Heart left ventricle (tissue), 16 donors: Measurements from ENCODE around the gene DNAH17. TPM values are rescaled to one million over a fixed set of nuclear protein-coding genes. Genes with fewer than 3 reads are reported as not detected.

Experiments
- ATAC-seq, 4 donors: fragments of 200-7000 bp; cut with Tn5 transposase; one replicate each; pipeline ENCODE4 v1.9.1; 2020 to 2022; ENCODE audit warnings: moderate library complexity in 4 of 4, mild to moderate bottlenecking in 3 of 4, moderate number of reproducible peaks in 1 of 4
- DNase-seq, 5 donors: peaks; one replicate each; pipeline ENCODE4 v3.0.0-alpha.2; 2020
- H3K27ac ChIP-seq, 12 donors: fragments of 200-600 bp; sonication (generic) in 4 of 12; one replicate each; pipeline versions ENCODE4 v1.5.0 to v1.8.0; 2016 to 2022; ENCODE audit warnings: mild to moderate bottlenecking in 2 of 12
- H3K27me3 ChIP-seq, 9 donors: fragments of 200-600 bp; sonication (generic) in 2 of 9; one replicate each; pipeline versions ENCODE4 v1.5.1 to v1.8.0; 2016 to 2022; ENCODE audit warnings: mild to moderate bottlenecking in 3 of 9
- H3K36me3 ChIP-seq, 9 donors: fragments of 200-600 bp; sonication (generic) in 2 of 9; one replicate each; pipeline versions ENCODE4 v1.5.0 to v1.8.0; 2018 to 2022; ENCODE audit warnings: mild to moderate bottlenecking in 2 of 9
- H3K4me1 ChIP-seq, 12 donors: fragments of 200-600 bp; sonication (generic) in 4 of 12; one replicate each; pipeline versions ENCODE4 v1.5.0 to v1.8.0; 2016 to 2022; ENCODE audit warnings: mild to moderate bottlenecking in 3 of 12
- H3K4me3 ChIP-seq, 12 donors: fragments of 200-600 bp; sonication (generic) in 4 of 12; one replicate each; pipeline versions ENCODE4 v1.5.0 to v1.8.0; 2017 to 2022; ENCODE audit warnings: mild to moderate bottlenecking in 9 of 12, moderate library complexity in 4 of 12
- H3K9me3 ChIP-seq, 12 donors: fragments of 200-600 bp; sonication (generic) in 4 of 12; one replicate each; pipeline versions ENCODE4 v1.5.0 to v1.8.0; 2016 to 2022; ENCODE audit warnings: mild to moderate bottlenecking in 1 of 12
- POLR2A ChIP-seq, 2 donors: fragments of 450-650 bp; IDR thresholded peaks; one replicate each; pipeline ENCODE4 v1.6.1; 2017; ENCODE audit warnings: antibody characterized with exemption in 2 of 2, mild to moderate bottlenecking in 2 of 2, moderate library complexity in 2 of 2
- WGBS, 4 donors: extraction: QIAGEN DNeasy Blood & Tissue Kit in 2 of 4; methylation state at CpG; one replicate each; pipeline versions ENCODE4 v1.1.5 to v1.1.7; 2013 to 2018; 5-methylcytosine and 5-hydroxymethylcytosine counted together
- intact Hi-C, 10 donors: fragments of 100-400 bp; cut with DNase I; formaldehyde crosslinking; loops; one replicate each; pipeline versions ENCODE4 v1.11.1 to v1.14.2; 2022
- polyA plus RNA-seq, 2 donors: library from polyadenylated mRNA; stranded (reverse); fragments of 200-250 nt; gene quantifications; one replicate each; pipeline ENCODE4 v1.2.3, GENCODE V29; 2013
- total RNA-seq, 9 donors: library from RNA; depleted of rRNA in 2 of 9; stranded (reverse); fragments of >200 nt in 2 of 9; fragmentation: NEBNext Ultra II Directional in 3 of 9; extraction: Animal tissue kit (Norgen Biotek cat#: 25700) in 3 of 9; gene quantifications; one replicate each; pipeline versions ENCODE4 v1.1.0 to v1.2.4, GENCODE V29; 2016 to 2023
- TF ChIP-seq, protein P1 (sequence below), 12 donors: fragments of 200-600 bp; sonication (generic) in 4 of 12; IDR thresholded peaks; one replicate each; pipeline versions ENCODE4 v1.5.0 to v1.8.0; 2018 to 2022; ENCODE audit warnings: antibody characterized with exemption in 12 of 12, mild to moderate bottlenecking in 5 of 12
- donor health status: ischemic (EF 13 %, LVEDD 7.1; RV severe dilation, severe dysfunction).
- donor health status: healthy with polysubstance abuse.
- donor health status: DM: no; HTN: yes; CAD: no.
- donor health status: DM: no; HTN: no; CAD: no.
- donor health status: ischemic (EF 25% LVEDD 6.9; RV normal size, moderate dysfunction).
- donor health status: ischemic (EF 25% LVEDD 5.7; RV mildly dilated, moderate dysfunction).
- donor health status: healthy.
- donor health status: DM: yes; HTN: yes; CAD: no.
- donor health status: ischemic (EF 35%, LVEDD 5.7; RV mildly dilated, moderate dysfunction).
- donor health status: nonischemic (EF 11% LVEDD 7.7; RV severe dilation, severe dysfunction).
- donor health status: DM: yes; HTN: yes; CAD: no.
- donor health status: PGD.
- donor health status: ischemic (EF 29% LVEDD 5.4; RV normal size, mild dysfunction).
- donor health status: nonischemic (EF 23%, LVEDD 6.1; RV moderate dilation, normal function).

DNAH17 gene
- total and polyA plus RNA-seq, 11 donors = 0.02 to 0.63 (median 0.17) TPM; not detected in 4

GRCh38 chr17:78556812-78557211 lies 20.4 kb downstream of the DNAH17 start:
- Histone ChIP-seq H3K4me1 (no peaks in the 10 kb centered on the region), H3K36me3 (no peaks in the 10 kb centered on the region), H3K27me3 (peaks cover 0 to 5% (median 0%) of the 10 kb centered on the region in 9 donors), H3K4me3 (no peak overlapping the region), H3K27ac (no peak overlapping the region), H3K9me3 (no peaks in the 10 kb centered on the region)
- TF ChIP-seq, protein P1, sequence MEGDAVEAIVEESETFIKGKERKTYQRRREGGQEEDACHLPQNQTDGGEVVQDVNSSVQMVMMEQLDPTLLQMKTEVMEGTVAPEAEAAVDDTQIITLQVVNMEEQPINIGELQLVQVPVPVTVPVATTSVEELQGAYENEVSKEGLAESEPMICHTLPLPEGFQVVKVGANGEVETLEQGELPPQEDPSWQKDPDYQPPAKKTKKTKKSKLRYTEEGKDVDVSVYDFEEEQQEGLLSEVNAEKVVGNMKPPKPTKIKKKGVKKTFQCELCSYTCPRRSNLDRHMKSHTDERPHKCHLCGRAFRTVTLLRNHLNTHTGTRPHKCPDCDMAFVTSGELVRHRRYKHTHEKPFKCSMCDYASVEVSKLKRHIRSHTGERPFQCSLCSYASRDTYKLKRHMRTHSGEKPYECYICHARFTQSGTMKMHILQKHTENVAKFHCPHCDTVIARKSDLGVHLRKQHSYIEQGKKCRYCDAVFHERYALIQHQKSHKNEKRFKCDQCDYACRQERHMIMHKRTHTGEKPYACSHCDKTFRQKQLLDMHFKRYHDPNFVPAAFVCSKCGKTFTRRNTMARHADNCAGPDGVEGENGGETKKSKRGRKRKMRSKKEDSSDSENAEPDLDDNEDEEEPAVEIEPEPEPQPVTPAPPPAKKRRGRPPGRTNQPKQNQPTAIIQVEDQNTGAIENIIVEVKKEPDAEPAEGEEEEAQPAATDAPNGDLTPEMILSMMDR (IDR thresholded peaks at IDR 0.05) = no peak
- no peak for TF ChIP-seq POLR2A (IDR thresholded peaks at IDR 0.05)
- WGBS, 4 donors = 80 to 90% (median 89%) methylated on average over 11 of the region's 11 CpGs
- intact Hi-C loops = no loop called here
- peak in 1 of 5 donors; percentile 6 for DNase-seq
- ATAC-seq = peak in 1 of 4 donors; percentile 31

GRCh38 chr17:78555746-78556401 lies 21.3 kb downstream of the DNAH17 start:
- DNase-seq = no peak
- intact Hi-C loops = no loop called here
- WGBS, 4 donors = 81 to 84% (median 83%) methylated on average over 6 of the region's 6 CpGs

DNA sequence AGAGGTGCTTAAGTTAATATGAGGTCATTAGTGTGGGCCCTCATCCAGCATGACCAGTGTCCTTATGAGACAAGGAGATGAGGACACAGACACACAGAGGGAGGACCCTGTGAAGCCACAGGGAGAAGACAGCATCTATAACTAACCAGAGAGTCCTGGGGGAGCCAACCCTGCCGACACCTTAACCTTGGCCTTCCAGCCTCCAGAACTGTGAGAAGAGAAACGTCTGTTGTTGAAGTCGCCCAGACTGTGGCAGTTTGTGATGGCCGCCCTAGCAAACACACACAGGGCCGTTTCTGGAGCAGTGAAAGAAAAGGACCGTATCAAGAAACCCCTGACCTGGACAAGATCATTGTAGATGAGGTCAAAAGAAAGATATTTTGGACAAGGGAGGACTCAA lies 26.7 kb downstream of the DNAH17 start:
- intact Hi-C loops = no loop called here
- no peaks in the 10 kb centered on the region for H3K4me1 ChIP-seq
- 80 to 88% (median 85%) methylated on average over 6 of the region's 6 CpGs for WGBS, 4 donors
- no peak for ATAC-seq
- H3K27ac ChIP-seq = no peak overlapping the region
- no peaks in the 10 kb centered on the region for H3K36me3 ChIP-seq
- peaks cover 0 to 16% (median 2%) of the 10 kb centered on the region in 12 donors for H3K9me3 ChIP-seq
- no peak overlapping the region for H3K4me3 ChIP-seq
- DNase-seq = peak in 1 of 5 donors; percentile 1
- TF ChIP-seq, protein P1 (IDR thresholded peaks at IDR 0.05) = no peak
- TF ChIP-seq POLR2A (IDR thresholded peaks at IDR 0.05) = no peak
- H3K27me3 ChIP-seq = peaks cover 0 to 5% (median 0%) of the 10 kb centered on the region in 9 donors

More at GRCh38 chr17:78555746-78556401, 21.3 kb downstream of the DNAH17 start:
- H3K27me3 ChIP-seq = peaks cover 0 to 5% (median 0%) of the 10 kb centered on the region in 9 donors
- peaks cover 0 to 2% (median 0%) of the 10 kb centered on the region in 12 donors for H3K9me3 ChIP-seq
- ATAC-seq = no peak
- H3K4me3 ChIP-seq = no peak overlapping the region
- TF ChIP-seq, protein P1 (IDR thresholded peaks at IDR 0.05) = no peak
- no peak for TF ChIP-seq POLR2A (IDR thresholded peaks at IDR 0.05)
- H3K36me3 ChIP-seq = no peaks in the 10 kb centered on the region
- no peak overlapping the region for H3K27ac ChIP-seq
- H3K4me1 ChIP-seq = no peaks in the 10 kb centered on the region

DNA sequence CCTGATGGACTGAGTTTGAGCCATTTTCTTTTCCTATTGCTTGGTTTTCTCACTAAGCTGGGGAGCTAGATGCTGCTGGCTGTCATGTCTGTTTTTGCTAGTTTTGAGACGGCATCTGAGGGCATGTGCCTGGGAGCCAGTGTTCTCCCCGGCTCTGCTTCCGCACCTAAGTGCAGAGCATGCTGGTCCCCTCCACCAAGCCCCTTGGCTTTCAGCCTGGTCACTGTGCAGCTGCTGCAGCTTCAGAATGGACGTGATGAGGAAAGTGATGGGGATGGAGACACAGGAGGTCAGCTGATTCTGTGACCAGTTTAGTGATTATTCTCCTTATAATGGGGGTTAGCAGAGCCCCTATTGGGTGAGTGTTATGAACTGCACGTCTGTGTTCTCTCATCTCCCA lies 28.5 kb downstream of the DNAH17 start:
- 79 to 93% (median 87%) methylated on average over 5 of the region's 5 CpGs for WGBS, 4 donors
- intact Hi-C loops = loop anchor here in 1 of 10 donors (10.0 kb wide), 1 partner anchor 56 kb away; no protein-coding TSS in a partner anchor
- DNase-seq (peak in 1 of 5 donors; percentile 30), ATAC-seq (no peak)
- H3K4me3 ChIP-seq = no peak overlapping the region
- H3K9me3 ChIP-seq = peaks cover 0 to 16% (median 2%) of the 10 kb centered on the region in 12 donors
- H3K27me3 ChIP-seq = no peaks in the 10 kb centered on the region
- H3K36me3 ChIP-seq = no peaks in the 10 kb centered on the region
- H3K27ac ChIP-seq = no peak overlapping the region
- no peaks in the 10 kb centered on the region for H3K4me1 ChIP-seq
- TF ChIP-seq, protein P1 (IDR thresholded peaks at IDR 0.05) = no peak
- no peak for TF ChIP-seq POLR2A (IDR thresholded peaks at IDR 0.05)
